Suprapubic skin (tissue), 4 donors: ENCODE measurements around the gene TFF2. TPM values are rescaled to one million over a fixed set of nuclear protein-coding genes. Genes with fewer than 3 reads are reported as not detected.

Source experiments
- DNase-seq, 2 donors: peaks; one replicate each; pipeline ENCODE4 v3.0.0-alpha.2; 2019; ENCODE audit warnings: low spot score in 2 of 2
- H3K27ac ChIP-seq: fragments of 200-600 bp; sonication (generic); one replicate; pipeline ENCODE4 v1.5.1; 2019
- H3K27me3 ChIP-seq: fragments of 200-600 bp; sonication (generic); one replicate; pipeline ENCODE4 v1.5.1; 2019
- H3K36me3 ChIP-seq: fragments of 200-600 bp; sonication (generic); one replicate; pipeline ENCODE4 v1.5.1; 2019
- H3K4me1 ChIP-seq: fragments of 200-600 bp; sonication (generic); one replicate; pipeline ENCODE4 v1.5.1; 2019
- H3K4me3 ChIP-seq: fragments of 200-600 bp; sonication (generic); one replicate; pipeline ENCODE4 v1.5.1; 2019; ENCODE audit warnings: mild to moderate bottlenecking
- H3K9me3 ChIP-seq: fragments of 200-600 bp; sonication (generic); one replicate; pipeline ENCODE4 v1.5.1; 2019
- EP300 ChIP-seq: sonication (generic); formaldehyde crosslinking; IDR thresholded peaks from one replicate; pipeline ENCODE4 v1.6.1; 2017; ENCODE audit warnings: antibody characterized with exemption
- POLR2A ChIP-seq, 2 donors: fragments of 450-650 bp; IDR thresholded peaks; one replicate each; pipeline ENCODE4 v1.6.1; 2017; ENCODE audit warnings: antibody characterized with exemption in 2 of 2, mild to moderate bottlenecking in 2 of 2, moderate library complexity in 2 of 2
- POLR2AphosphoS5 ChIP-seq, 3 donors: sonication (generic); formaldehyde crosslinking; IDR thresholded peaks; one replicate each; pipeline ENCODE4 v1.6.1; 2017; ENCODE audit warnings: antibody characterized with exemption in 3 of 3
- WGBS: methylation state at CpG from one replicate; pipeline ENCODE4 v1.1.5; 2018; 5-methylcytosine and 5-hydroxymethylcytosine counted together
- total RNA-seq, 4 donors: library from RNA; depleted of rRNA; stranded (reverse); fragments of >200 nt; gene quantifications; one replicate each; pipeline ENCODE4 v1.1.0, GENCODE V29; 2016
- TF ChIP-seq, protein P1 (sequence below), 2 donors: fragments of 200-600 bp in 1 of 2; fragments of 450-650 bp in 1 of 2; sonication (generic) in 1 of 2; IDR thresholded peaks; one replicate each; pipeline ENCODE4 v1.5.1; 2016 to 2019; ENCODE audit warnings: antibody characterized with exemption in 2 of 2, mild to moderate bottlenecking in 1 of 2, moderate library complexity in 1 of 2

TFF2 gene
- total RNA-seq, 4 donors from 2014 or later, result not detected

DNA sequence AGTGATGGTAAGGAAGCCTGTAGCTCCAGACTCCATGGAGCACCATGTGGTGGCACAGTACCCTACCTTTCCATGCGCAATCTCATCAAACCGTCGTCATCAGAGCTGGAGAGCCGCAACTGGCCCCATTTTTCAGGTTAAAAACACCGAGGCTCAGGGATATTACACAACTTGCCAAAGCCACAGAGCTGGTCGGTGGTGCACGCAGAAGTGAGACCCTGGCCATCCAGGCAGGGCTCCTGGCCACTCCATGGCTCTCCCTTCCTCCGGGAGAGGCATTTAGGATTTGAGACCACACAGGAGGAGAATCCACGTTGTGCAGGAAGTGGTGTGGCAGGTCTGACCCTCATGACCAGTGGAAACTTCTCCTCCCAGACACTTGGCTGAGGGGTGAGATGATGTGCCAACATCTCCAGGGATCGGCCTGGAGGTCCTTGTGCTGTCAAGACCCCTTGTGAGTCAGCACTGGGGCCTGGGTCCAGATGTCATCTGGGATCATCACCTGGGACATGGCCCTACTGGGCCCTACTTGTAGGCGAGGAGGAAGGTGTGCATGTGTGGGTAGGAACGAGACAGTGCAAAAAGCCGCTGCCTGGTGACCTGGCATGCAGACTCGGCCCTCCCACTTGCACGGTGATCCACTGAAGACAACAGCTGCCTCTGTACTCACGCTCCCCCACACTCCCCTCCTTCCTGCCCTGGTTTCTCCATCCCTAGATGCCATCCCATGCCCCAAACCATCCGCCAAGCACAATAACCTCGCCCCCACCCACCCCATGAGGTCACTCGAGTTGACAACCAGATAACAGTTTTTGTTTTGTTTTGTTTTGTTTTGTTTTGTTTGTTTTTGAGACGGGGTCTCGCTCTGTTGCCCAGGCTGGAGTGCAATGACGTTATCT is 46.0 kb downstream of the TFF2 start:
- no peak for TF ChIP-seq EP300
- TF ChIP-seq POLR2AphosphoS5 (IDR thresholded peaks at IDR 0.05), result no peak
- TF ChIP-seq, protein P1, sequence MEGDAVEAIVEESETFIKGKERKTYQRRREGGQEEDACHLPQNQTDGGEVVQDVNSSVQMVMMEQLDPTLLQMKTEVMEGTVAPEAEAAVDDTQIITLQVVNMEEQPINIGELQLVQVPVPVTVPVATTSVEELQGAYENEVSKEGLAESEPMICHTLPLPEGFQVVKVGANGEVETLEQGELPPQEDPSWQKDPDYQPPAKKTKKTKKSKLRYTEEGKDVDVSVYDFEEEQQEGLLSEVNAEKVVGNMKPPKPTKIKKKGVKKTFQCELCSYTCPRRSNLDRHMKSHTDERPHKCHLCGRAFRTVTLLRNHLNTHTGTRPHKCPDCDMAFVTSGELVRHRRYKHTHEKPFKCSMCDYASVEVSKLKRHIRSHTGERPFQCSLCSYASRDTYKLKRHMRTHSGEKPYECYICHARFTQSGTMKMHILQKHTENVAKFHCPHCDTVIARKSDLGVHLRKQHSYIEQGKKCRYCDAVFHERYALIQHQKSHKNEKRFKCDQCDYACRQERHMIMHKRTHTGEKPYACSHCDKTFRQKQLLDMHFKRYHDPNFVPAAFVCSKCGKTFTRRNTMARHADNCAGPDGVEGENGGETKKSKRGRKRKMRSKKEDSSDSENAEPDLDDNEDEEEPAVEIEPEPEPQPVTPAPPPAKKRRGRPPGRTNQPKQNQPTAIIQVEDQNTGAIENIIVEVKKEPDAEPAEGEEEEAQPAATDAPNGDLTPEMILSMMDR (IDR thresholded peaks at IDR 0.05), result no peak
- no peak for TF ChIP-seq POLR2A (IDR thresholded peaks at IDR 0.05)
- Histone ChIP-seq H3K27me3 (peaks cover 6% of the 10 kb centered on the region), H3K9me3 (no peaks in the 10 kb centered on the region), H3K27ac (no peak overlapping the region), H3K4me3 (no peak overlapping the region), H3K4me1 (peaks cover 5% of the 10 kb centered on the region), H3K36me3 (no peaks in the 10 kb centered on the region)
- WGBS, result 77% methylated on average over 22 of the region's 22 CpGs
- DNase-seq, result peak; percentile 45 to 72

DNA sequence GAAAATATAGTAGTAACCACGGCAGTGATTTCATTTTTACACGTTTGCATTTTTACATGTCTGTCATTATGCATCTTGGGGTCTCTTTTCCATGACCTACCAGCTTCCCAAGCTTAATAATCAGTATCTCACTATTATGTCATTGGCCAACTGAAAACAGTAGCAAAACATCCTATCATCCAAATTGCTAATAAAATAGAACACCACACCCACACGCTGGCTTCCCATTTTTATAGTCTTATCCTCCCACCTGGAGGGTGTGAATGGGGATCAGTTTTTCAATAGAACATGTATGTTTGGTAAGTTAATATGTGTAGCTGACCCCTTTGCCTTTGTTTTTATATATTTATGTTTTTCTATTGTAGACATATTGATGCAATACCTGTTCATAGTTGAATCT is 47.4 kb downstream of the TFF2 start:
- TF ChIP-seq EP300 (no peak), POLR2A (IDR thresholded peaks at IDR 0.05) (no peak), POLR2AphosphoS5 (IDR thresholded peaks at IDR 0.05) (no peak)
- TF ChIP-seq, protein P1 (IDR thresholded peaks at IDR 0.05), result no peak
- no peak overlapping the region for H3K4me3 ChIP-seq
- 75% methylated on average over 3 of the region's 3 CpGs for WGBS
- no peaks in the 10 kb centered on the region for H3K9me3 ChIP-seq
- no peak for DNase-seq
- H3K36me3 ChIP-seq, result no peaks in the 10 kb centered on the region
- H3K4me1 ChIP-seq, result no peaks in the 10 kb centered on the region
- H3K27me3 ChIP-seq, result peaks cover 6% of the 10 kb centered on the region
- H3K27ac ChIP-seq, result no peak overlapping the region

DNA sequence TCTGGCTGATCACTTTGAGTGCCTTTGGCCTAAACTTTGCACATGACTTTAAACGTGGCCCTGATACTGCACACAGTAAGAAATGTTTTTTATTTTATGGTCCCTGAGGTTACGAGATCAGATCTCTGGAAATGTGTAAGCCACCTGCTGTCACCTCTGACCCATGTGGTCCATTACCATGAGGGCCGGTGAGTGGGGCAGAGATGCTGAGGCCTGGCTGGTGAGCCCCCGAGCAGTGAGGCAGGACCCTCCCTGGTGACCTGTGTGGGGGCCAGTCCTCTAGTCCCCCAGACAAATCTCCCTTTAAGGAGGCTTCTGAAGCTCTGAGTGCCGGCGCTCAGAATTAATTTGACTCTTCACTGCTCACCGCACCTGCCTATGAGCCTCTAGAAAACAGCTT is 48.0 kb downstream of the TFF2 start:
- Histone ChIP-seq H3K4me1 (no peaks in the 10 kb centered on the region), H3K9me3 (no peaks in the 10 kb centered on the region), H3K27me3 (peaks cover 6% of the 10 kb centered on the region), H3K4me3 (no peak overlapping the region), H3K27ac (no peak overlapping the region), H3K36me3 (no peaks in the 10 kb centered on the region)
- no peak for DNase-seq
- WGBS, result 75% methylated on average over 4 of the region's 7 CpGs
- TF ChIP-seq EP300, result no peak
- no peak for TF ChIP-seq POLR2AphosphoS5 (IDR thresholded peaks at IDR 0.05)
- TF ChIP-seq, protein P1 (IDR thresholded peaks at IDR 0.05), result no peak
- TF ChIP-seq POLR2A (IDR thresholded peaks at IDR 0.05), result no peak

DNA sequence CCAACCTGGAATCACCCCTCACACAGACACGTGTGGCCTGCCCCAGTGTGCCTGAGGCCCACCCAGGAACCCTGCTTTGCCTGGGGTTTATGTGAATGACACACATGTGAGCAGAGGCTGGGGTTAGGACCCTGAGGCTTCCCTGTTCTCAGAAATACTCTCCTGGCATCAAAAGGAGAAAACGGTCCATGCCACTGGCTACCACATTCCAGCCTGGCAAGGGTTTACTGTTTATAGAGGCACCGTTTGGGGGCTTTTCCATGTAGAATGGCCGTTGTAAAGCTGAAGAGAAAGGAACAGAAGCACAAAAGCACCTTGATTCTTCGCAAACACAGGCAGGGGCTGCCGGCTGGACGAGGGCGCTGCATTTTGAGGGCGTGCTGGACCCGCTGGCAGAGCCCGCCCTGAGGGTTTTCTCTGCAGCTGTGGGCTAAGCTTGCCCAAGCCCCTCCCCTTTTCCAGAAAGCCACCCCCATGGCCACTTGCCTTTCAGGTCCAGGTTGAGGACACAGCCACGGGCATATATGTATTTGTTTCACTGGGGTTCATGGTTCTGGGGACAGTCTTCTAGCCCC is 48.6 kb downstream of the TFF2 start:
- H3K27me3 ChIP-seq, result peaks cover 6% of the 10 kb centered on the region
- H3K4me1 ChIP-seq, result no peaks in the 10 kb centered on the region
- no peaks in the 10 kb centered on the region for H3K9me3 ChIP-seq
- H3K4me3 ChIP-seq, result no peak overlapping the region
- peaks cover 2% of the 10 kb centered on the region for H3K36me3 ChIP-seq
- no peak for TF ChIP-seq POLR2AphosphoS5 (IDR thresholded peaks at IDR 0.05)
- H3K27ac ChIP-seq, result no peak overlapping the region
- no peak for DNase-seq
- WGBS, result 61% methylated on average over 12 of the region's 12 CpGs

DNA sequence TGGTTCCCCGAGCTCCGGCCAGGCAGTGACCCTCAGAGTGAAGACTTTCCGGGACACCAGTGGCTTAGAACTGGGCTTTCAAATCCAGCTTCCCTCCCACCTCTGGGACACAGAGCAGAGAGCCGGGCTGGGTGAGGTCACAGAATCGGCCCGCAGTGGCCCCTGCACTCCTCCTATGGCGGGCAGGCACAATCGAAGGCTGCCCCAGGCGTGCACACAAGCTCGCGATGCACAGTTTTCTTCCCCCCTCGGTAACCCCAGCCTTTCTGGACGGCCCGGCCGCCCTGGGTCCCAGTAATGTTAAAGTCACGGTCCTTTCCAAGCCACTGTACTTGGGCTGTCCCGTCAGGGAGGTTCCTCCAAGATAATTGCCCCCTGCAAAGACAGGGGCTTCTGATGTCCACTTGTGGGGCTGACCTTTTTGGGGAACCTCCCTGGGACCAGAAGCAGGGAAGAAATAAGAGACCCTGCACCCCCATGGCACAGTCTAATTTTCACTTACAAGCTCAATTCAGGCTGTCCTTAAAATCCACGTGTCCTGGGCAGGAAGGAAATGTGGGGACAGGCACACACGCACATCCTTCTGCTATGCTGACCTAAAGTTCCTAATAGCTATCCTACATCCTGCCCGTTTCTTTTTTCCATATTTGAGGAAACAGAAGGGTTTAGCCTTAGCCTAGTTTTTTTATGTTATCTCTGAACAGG is 49.3 kb downstream of the TFF2 start:
- 85% methylated on average over 13 of the region's 20 CpGs for WGBS
- peak overlapping the region; percentile 58 for H3K27ac ChIP-seq
- DNase-seq, result no peak
- peaks cover 6% of the 10 kb centered on the region for H3K27me3 ChIP-seq
- no peaks in the 10 kb centered on the region for H3K4me1 ChIP-seq
- H3K36me3 ChIP-seq, result peaks cover 7% of the 10 kb centered on the region
- H3K4me3 ChIP-seq, result no peak overlapping the region
- H3K9me3 ChIP-seq, result no peaks in the 10 kb centered on the region
- TF ChIP-seq EP300 (no peak), POLR2AphosphoS5 (IDR thresholded peaks at IDR 0.05) (no peak), POLR2A (IDR thresholded peaks at IDR 0.05) (no peak)
- TF ChIP-seq, protein P1 (IDR thresholded peaks at IDR 0.05), result no peak
